ENCODE measurements around the gene HOXB5. TPM values are rescaled to one million over a fixed set of nuclear protein-coding genes. Genes with fewer than 3 reads are reported as not detected.

The HOXB5 gene
- total RNA-seq, 1 experiment from 2014 or later = not detected

GRCh38 chr17:48559840-48560817, 33.5 kb downstream of the HOXB5 start:
- Mint-ChIP-seq H3K27ac (ENCODE audit: unreplicated experiment) (no peak overlapping the region), H3K27me3 (ENCODE audit: insufficient read depth, unreplicated experiment) (no peaks in the 10 kb centered on the region), H3K9me3 (ENCODE audit: unreplicated experiment) (no peaks in the 10 kb centered on the region), H3K36me3 (ENCODE audit: insufficient read depth, unreplicated experiment) (no peaks in the 10 kb centered on the region), H3K4me1 (ENCODE audit: low read depth, unreplicated experiment) (peaks cover 3% of the 10 kb centered on the region), H3K4me3 (ENCODE audit: unreplicated experiment) (no peak overlapping the region)
- POLR2A ChIA-PET = no interaction called here
- no peak for TF ChIP-seq CTCF (IDR thresholded peaks at IDR 0.05; ENCODE audit: insufficient read depth in 1 of 2, low read depth in 1 of 2, low read length in 1 of 2, severe bottlenecking in 1 of 2, unreplicated experiment in 1 of 2)
- no peak for DNase-seq
- intact Hi-C loops (cut with micrococcal nuclease; ENCODE audit: unreplicated experiment) = no loop called here
- Histone ChIP-seq H3K36me3 (ENCODE audit: control insufficient read depth, insufficient read depth, low read length) (no peaks in the 10 kb centered on the region), H3K4me1 (peaks cover 3% of the 10 kb centered on the region; the same call in 1 of the 2 replicates), H3K4me3 (ENCODE audit: low read depth, low read length) (no peak overlapping the region), H3K9me3 (no peaks in the 10 kb centered on the region), H3K27me3 (replicated peaks; ENCODE audit: control insufficient read depth, insufficient read depth, low read length) (no peaks in the 10 kb centered on the region; the same call in 1 of the 2 replicates)
- BruUV-seq (replicated peaks) = no TSS peak
- CTCF ChIA-PET = interaction anchor here (0.7 to 0.8 kb wide), 2 partner anchors 28 to 38 kb away, joined by 3 to 4 read pairs; no protein-coding TSS in a partner anchor

GRCh38 chr17:48559122-48559839, 34.3 kb downstream of the HOXB5 start:
- H3K36me3 ChIP-seq (ENCODE audit: control insufficient read depth, insufficient read depth, low read length) = no peaks in the 10 kb centered on the region
- ChIA-PET POLR2A (no interaction called here), CTCF (interaction anchor here (0.8 kb wide), 2 partner anchors 12 to 37 kb away, joined by 4 read pairs; no protein-coding TSS in a partner anchor)
- H3K4me3 Mint-ChIP-seq (ENCODE audit: unreplicated experiment) = no peak overlapping the region
- no peak for DNase-seq
- peaks cover 9% of the 10 kb centered on the region for H3K4me1 ChIP-seq
- no peaks in the 10 kb centered on the region for H3K9me3 ChIP-seq
- no peak for TF ChIP-seq CTCF (IDR thresholded peaks at IDR 0.05; ENCODE audit: insufficient read depth in 1 of 2, low read depth in 1 of 2, low read length in 1 of 2, severe bottlenecking in 1 of 2, unreplicated experiment in 1 of 2)
- no peaks in the 10 kb centered on the region for H3K9me3 Mint-ChIP-seq (ENCODE audit: unreplicated experiment)
- no peak overlapping the region for H3K27ac Mint-ChIP-seq (ENCODE audit: unreplicated experiment)
- no peaks in the 10 kb centered on the region for H3K36me3 Mint-ChIP-seq (ENCODE audit: insufficient read depth, unreplicated experiment)
- no peaks in the 10 kb centered on the region; the same call in 1 of the 2 replicates for H3K27me3 ChIP-seq (replicated peaks; ENCODE audit: control insufficient read depth, insufficient read depth, low read length)
- H3K4me1 Mint-ChIP-seq (ENCODE audit: low read depth, unreplicated experiment) = peaks cover 7% of the 10 kb centered on the region
- H3K27me3 Mint-ChIP-seq (ENCODE audit: insufficient read depth, unreplicated experiment) = no peaks in the 10 kb centered on the region
- intact Hi-C loops (cut with micrococcal nuclease; ENCODE audit: unreplicated experiment) = no loop called here
- BruUV-seq (replicated peaks) = no TSS peak
- no peak overlapping the region for H3K4me3 ChIP-seq (ENCODE audit: low read depth, low read length)

GRCh38 chr17:48558831-48559121, 34.8 kb downstream of the HOXB5 start:
- no peak overlapping the region for H3K4me3 ChIP-seq (ENCODE audit: low read depth, low read length)
- DNase-seq = no peak
- peaks cover 7% of the 10 kb centered on the region for H3K4me1 Mint-ChIP-seq (ENCODE audit: low read depth, unreplicated experiment)
- H3K36me3 ChIP-seq (ENCODE audit: control insufficient read depth, insufficient read depth, low read length) = no peaks in the 10 kb centered on the region
- H3K27me3 Mint-ChIP-seq (ENCODE audit: insufficient read depth, unreplicated experiment) = no peaks in the 10 kb centered on the region
- intact Hi-C loops (cut with micrococcal nuclease; ENCODE audit: unreplicated experiment) = no loop called here
- BruUV-seq (replicated peaks) = no TSS peak
- H3K27ac Mint-ChIP-seq (ENCODE audit: unreplicated experiment) = no peak overlapping the region
- H3K9me3 ChIP-seq = no peaks in the 10 kb centered on the region
- no peaks in the 10 kb centered on the region; the same call in 1 of the 2 replicates for H3K27me3 ChIP-seq (replicated peaks; ENCODE audit: control insufficient read depth, insufficient read depth, low read length)
- H3K4me3 Mint-ChIP-seq (ENCODE audit: unreplicated experiment) = no peak overlapping the region
- POLR2A ChIA-PET = no interaction called here
- peaks cover 9% of the 10 kb centered on the region for H3K4me1 ChIP-seq
- CTCF ChIA-PET = interaction anchor here (0.8 kb wide), 1 partner anchor 12 kb away, joined by 4 read pairs; no protein-coding TSS in a partner anchor
- H3K36me3 Mint-ChIP-seq (ENCODE audit: insufficient read depth, unreplicated experiment) = no peaks in the 10 kb centered on the region
- no peaks in the 10 kb centered on the region for H3K9me3 Mint-ChIP-seq (ENCODE audit: unreplicated experiment)
- no peak for TF ChIP-seq CTCF (IDR thresholded peaks at IDR 0.05; ENCODE audit: insufficient read depth in 1 of 2, low read depth in 1 of 2, low read length in 1 of 2, severe bottlenecking in 1 of 2, unreplicated experiment in 1 of 2)

All from Caco-2 (cell line).